ENCODE results near the gene CALML3.

DNA sequence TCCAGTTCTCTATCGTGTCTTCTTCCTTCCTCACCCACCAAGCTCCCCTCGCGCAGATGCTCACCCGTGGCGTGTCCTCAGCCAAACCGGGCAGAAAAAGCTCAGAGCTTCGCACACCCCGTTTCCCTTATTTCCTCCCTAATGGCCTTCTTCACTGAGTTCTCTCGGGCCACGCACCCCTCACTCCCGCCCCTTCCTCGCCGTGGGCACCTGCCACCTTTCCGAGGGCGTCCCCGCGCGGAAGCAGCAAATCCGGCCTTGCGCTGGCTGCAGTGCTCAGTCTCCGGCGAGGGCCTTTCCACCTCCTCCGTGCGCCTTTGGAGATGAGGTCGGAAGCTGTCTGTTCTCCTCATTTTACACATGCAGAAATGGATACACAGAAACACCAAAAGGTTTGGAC is 12.4 kb upstream of the CALML3 start:
- TF ChIP-seq EP300 (conservative IDR thresholded peaks at IDR 0.05; ENCODE audit: poor library complexity, severe bottlenecking) (no peak), EZH2 (IDR thresholded peaks at IDR 0.05; ENCODE audit: borderline replicate concordance, insufficient read depth, low read length, poor library complexity, severe bottlenecking) (no peak), POLR2AphosphoS5 (IDR thresholded peaks at IDR 0.05) (no peak), TAF1 (IDR thresholded peaks at IDR 0.05; ENCODE audit: low read depth) (no peak), MXI1 (conservative IDR thresholded peaks at IDR 0.05; ENCODE audit: poor library complexity, severe bottlenecking) (no peak), RAD21 (conservative IDR thresholded peaks at IDR 0.05) (no peak), SMC3 (conservative IDR thresholded peaks at IDR 0.05; ENCODE audit: poor library complexity) (no peak)
- TF ChIP-seq, protein P1, sequence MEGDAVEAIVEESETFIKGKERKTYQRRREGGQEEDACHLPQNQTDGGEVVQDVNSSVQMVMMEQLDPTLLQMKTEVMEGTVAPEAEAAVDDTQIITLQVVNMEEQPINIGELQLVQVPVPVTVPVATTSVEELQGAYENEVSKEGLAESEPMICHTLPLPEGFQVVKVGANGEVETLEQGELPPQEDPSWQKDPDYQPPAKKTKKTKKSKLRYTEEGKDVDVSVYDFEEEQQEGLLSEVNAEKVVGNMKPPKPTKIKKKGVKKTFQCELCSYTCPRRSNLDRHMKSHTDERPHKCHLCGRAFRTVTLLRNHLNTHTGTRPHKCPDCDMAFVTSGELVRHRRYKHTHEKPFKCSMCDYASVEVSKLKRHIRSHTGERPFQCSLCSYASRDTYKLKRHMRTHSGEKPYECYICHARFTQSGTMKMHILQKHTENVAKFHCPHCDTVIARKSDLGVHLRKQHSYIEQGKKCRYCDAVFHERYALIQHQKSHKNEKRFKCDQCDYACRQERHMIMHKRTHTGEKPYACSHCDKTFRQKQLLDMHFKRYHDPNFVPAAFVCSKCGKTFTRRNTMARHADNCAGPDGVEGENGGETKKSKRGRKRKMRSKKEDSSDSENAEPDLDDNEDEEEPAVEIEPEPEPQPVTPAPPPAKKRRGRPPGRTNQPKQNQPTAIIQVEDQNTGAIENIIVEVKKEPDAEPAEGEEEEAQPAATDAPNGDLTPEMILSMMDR (IDR thresholded peaks at IDR 0.05; ENCODE audit: poor library complexity, severe bottlenecking) = no peak
- TF ChIP-seq, protein P2, sequence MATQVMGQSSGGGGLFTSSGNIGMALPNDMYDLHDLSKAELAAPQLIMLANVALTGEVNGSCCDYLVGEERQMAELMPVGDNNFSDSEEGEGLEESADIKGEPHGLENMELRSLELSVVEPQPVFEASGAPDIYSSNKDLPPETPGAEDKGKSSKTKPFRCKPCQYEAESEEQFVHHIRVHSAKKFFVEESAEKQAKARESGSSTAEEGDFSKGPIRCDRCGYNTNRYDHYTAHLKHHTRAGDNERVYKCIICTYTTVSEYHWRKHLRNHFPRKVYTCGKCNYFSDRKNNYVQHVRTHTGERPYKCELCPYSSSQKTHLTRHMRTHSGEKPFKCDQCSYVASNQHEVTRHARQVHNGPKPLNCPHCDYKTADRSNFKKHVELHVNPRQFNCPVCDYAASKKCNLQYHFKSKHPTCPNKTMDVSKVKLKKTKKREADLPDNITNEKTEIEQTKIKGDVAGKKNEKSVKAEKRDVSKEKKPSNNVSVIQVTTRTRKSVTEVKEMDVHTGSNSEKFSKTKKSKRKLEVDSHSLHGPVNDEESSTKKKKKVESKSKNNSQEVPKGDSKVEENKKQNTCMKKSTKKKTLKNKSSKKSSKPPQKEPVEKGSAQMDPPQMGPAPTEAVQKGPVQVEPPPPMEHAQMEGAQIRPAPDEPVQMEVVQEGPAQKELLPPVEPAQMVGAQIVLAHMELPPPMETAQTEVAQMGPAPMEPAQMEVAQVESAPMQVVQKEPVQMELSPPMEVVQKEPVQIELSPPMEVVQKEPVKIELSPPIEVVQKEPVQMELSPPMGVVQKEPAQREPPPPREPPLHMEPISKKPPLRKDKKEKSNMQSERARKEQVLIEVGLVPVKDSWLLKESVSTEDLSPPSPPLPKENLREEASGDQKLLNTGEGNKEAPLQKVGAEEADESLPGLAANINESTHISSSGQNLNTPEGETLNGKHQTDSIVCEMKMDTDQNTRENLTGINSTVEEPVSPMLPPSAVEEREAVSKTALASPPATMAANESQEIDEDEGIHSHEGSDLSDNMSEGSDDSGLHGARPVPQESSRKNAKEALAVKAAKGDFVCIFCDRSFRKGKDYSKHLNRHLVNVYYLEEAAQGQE (IDR thresholded peaks at IDR 0.05; ENCODE audit: borderline replicate concordance) = no peak

Measured in neural cell (in vitro differentiated cells).